Brain microvascular endothelial cell (primary cell): Measurements from ENCODE around the gene LFNG.

Experiments used
- DNase-seq: peaks from one replicate; pipeline ENCODE4 v3.0.0-alpha.2; 2020
- H3K27ac ChIP-seq: fragments of 250-450 bp; sonication (Bioruptor Pico); 2 replicates; pipeline ENCODE4 v1.5.1; 2020; ENCODE audit warnings: mild to moderate bottlenecking, moderate library complexity
- H3K27me3 ChIP-seq: fragments of 250-450 bp; sonication (Bioruptor Pico); replicated peaks from 2 replicates; pipeline ENCODE4 v1.5.1; 2020; ENCODE audit warnings: mild to moderate bottlenecking
- H3K36me3 ChIP-seq: fragments of 250-450 bp; sonication (Bioruptor Pico); replicated peaks from 2 replicates; pipeline ENCODE4 v1.5.1; 2020; ENCODE audit warnings: mild to moderate bottlenecking
- H3K4me3 ChIP-seq: 2 replicates; pipeline ENCODE4 v1.5.1; 2011; ENCODE audit warnings: low read depth, mild to moderate bottlenecking, control low read depth, low read length, moderate library complexity
- in situ Hi-C: cut with HindIII; loops from 2 replicates; pipeline ENCODE4 v1.10.0; 2017; ENCODE audit warnings: low sequenced_read_pairs, low pct_ligation_motif_present
- TF ChIP-seq, protein P1 (sequence below): IDR thresholded peaks from 2 replicates; pipeline ENCODE4 v1.5.1; 2011; ENCODE audit warnings: low read depth, mild to moderate bottlenecking, moderate library complexity, low read length, control low read depth, inconsistent platforms; ENCODE audit errors: missing control alignments

Gene LFNG

DNA sequence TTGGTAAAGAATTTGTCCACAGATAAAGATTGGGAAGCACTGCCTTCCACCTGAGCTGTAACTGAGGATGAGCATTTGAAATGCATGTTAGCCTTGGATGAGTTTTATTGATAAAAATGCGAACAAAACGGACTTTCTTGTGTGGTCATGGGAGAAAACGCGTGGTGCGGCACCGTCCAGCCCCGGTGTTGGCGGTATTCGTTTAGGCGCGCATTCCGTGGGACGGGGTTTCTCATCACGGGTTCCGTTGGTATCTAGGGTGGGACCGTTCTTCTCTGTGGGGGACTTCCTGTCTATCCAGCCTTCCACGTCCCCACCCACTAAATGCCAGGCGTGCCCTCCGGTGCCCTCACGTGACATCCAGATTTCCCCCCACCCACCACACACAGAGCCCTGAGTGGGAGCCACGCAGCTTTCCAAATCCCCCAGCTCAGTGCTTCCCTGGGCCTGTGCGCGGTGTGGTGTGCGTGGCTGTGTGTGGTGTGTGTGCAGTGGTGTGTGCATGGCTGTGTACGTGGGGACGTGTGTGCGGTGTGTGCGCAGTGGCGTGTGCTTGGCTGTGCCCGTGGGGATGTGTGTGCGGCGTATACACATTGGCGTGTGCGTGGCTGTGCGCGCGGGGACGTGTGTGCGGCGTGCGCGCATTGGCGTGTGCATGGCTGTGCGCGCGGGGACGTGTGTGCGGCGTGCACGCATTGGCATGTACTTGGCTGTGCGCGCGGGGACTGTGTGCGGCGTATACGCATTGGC lies 57.3 kb downstream of the LFNG start:
- in situ Hi-C loops = no loop called here
- Histone ChIP-seq H3K4me3 (no peak overlapping the region), H3K27ac (no peak overlapping the region), H3K27me3 (no peaks in the 10 kb centered on the region), H3K36me3 (peaks cover 8% of the 10 kb centered on the region)
- TF ChIP-seq, protein P1, sequence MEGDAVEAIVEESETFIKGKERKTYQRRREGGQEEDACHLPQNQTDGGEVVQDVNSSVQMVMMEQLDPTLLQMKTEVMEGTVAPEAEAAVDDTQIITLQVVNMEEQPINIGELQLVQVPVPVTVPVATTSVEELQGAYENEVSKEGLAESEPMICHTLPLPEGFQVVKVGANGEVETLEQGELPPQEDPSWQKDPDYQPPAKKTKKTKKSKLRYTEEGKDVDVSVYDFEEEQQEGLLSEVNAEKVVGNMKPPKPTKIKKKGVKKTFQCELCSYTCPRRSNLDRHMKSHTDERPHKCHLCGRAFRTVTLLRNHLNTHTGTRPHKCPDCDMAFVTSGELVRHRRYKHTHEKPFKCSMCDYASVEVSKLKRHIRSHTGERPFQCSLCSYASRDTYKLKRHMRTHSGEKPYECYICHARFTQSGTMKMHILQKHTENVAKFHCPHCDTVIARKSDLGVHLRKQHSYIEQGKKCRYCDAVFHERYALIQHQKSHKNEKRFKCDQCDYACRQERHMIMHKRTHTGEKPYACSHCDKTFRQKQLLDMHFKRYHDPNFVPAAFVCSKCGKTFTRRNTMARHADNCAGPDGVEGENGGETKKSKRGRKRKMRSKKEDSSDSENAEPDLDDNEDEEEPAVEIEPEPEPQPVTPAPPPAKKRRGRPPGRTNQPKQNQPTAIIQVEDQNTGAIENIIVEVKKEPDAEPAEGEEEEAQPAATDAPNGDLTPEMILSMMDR = no peak
- no peak for DNase-seq
